Neural cell (in vitro differentiated cells): ENCODE data around the gene HEATR1. TPM values are rescaled to one million over a fixed set of nuclear protein-coding genes. Genes with fewer than 3 reads are reported as not detected.

Source experiments
- H2AFZ ChIP-seq: fragments of 200-600, 300-800 bp; sonication (generic), shearing (Covaris generic); 2 replicates; pipeline ENCODE4 v1.6.0; 2014; ENCODE audit warnings: low read depth, mild to moderate bottlenecking, antibody characterized with exemption, low read length, moderate library complexity
- H3F3A ChIP-seq: fragments of 200-600 bp; shearing (Covaris generic); 2 replicates; pipeline ENCODE4 v1.6.1; 2016; ENCODE audit warnings: mild to moderate bottlenecking, moderate library complexity, mixed read lengths, antibody characterized with exemption, low read length; ENCODE audit not compliant: insufficient read depth, poor library complexity, severe bottlenecking
- H3K27ac ChIP-seq: fragments of 200-600, 300-800 bp; sonication (generic), shearing (Covaris generic); 2 replicates; pipeline ENCODE4 v1.5.1; 2014; ENCODE audit warnings: mild to moderate bottlenecking, low read length, moderate library complexity
- H3K27me3 ChIP-seq: fragments of 300-800, 200-600 bp; sonication (generic), shearing (Covaris generic); 2 replicates; pipeline ENCODE4 v1.6.0; 2014; ENCODE audit warnings: mild to moderate bottlenecking, low read depth, low read length, moderate library complexity; ENCODE audit not compliant: insufficient read depth
- H3K36me3 ChIP-seq: fragments of 300-800, 200-600 bp; sonication (generic), shearing (Covaris generic); 2 replicates; pipeline ENCODE4 v1.5.1; 2014; ENCODE audit warnings: mild to moderate bottlenecking, antibody characterized with exemption, low read length, moderate library complexity; ENCODE audit not compliant: insufficient read depth
- H3K4me2 ChIP-seq: fragments of 300-800, 200-600 bp; sonication (generic), shearing (Covaris generic); 2 replicates; pipeline ENCODE4 v1.6.0; 2014; ENCODE audit warnings: mild to moderate bottlenecking, low read length
- H3K4me3 ChIP-seq: fragments of 300-800, 200-600 bp; sonication (generic), shearing (Covaris generic); 2 replicates; pipeline ENCODE4 v1.5.1; 2014; ENCODE audit warnings: mild to moderate bottlenecking, low read length, moderate library complexity
- H3K79me2 ChIP-seq: fragments of 200-600 bp; shearing (Covaris generic); replicated peaks from 2 replicates; pipeline ENCODE4 v1.6.0; 2014; ENCODE audit warnings: mild to moderate bottlenecking, low read length, moderate library complexity; ENCODE audit not compliant: insufficient read depth
- H3K9ac ChIP-seq: fragments of 300-800, 200-600 bp; sonication (generic), shearing (Covaris generic); 2 replicates; pipeline ENCODE4 v1.6.1; 2016; ENCODE audit warnings: mild to moderate bottlenecking, low read length, mixed read lengths
- H3K9me2 ChIP-seq: fragments of 200-600 bp; shearing (Covaris generic); 2 replicates; pipeline ENCODE4 v1.6.1; 2016; ENCODE audit warnings: mild to moderate bottlenecking, low read length, mixed read lengths; ENCODE audit not compliant: insufficient read depth
- H3K9me3 ChIP-seq: fragments of 200-600, 300-800 bp; sonication (generic), shearing (Covaris generic); 2 replicates; pipeline ENCODE4 v1.6.1; 2016; ENCODE audit warnings: mild to moderate bottlenecking, mixed run types, low read length, moderate library complexity, mixed read lengths
- H4K20me1 ChIP-seq: fragments of 200-600 bp; shearing (Covaris generic); 2 replicates; pipeline ENCODE4 v1.6.1; 2016; ENCODE audit warnings: mild to moderate bottlenecking, mixed run types; ENCODE audit not compliant: insufficient read depth
- EP300 ChIP-seq: fragments of 450-650 bp; conservative IDR thresholded peaks from 2 replicates; pipeline ENCODE4 v1.6.1; 2014; ENCODE audit warnings: antibody characterized with exemption, mild to moderate bottlenecking, moderate library complexity; ENCODE audit not compliant: poor library complexity, severe bottlenecking
- EZH2 ChIP-seq: fragments of 200-600, 300-800 bp; shearing (Covaris generic), sonication (generic); IDR thresholded peaks from 2 replicates; pipeline ENCODE4 v1.6.1; 2014; ENCODE audit warnings: antibody characterized with exemption, low read length, borderline replicate concordance, mild to moderate bottlenecking; ENCODE audit not compliant: insufficient read depth, poor library complexity, severe bottlenecking
- MXI1 ChIP-seq: fragments of 450-650 bp; conservative IDR thresholded peaks from 2 replicates; pipeline ENCODE4 v1.6.1; 2014; ENCODE audit warnings: antibody characterized with exemption, mild to moderate bottlenecking; ENCODE audit not compliant: poor library complexity, severe bottlenecking
- POLR2AphosphoS5 ChIP-seq: IDR thresholded peaks from 2 replicates; pipeline ENCODE4 v1.6.1; 2012
- RAD21 ChIP-seq: fragments of 450-650 bp; conservative IDR thresholded peaks from 2 replicates; pipeline ENCODE4 v1.6.1; 2014; ENCODE audit warnings: antibody characterized with exemption, mild to moderate bottlenecking, moderate library complexity
- SMC3 ChIP-seq: fragments of 450-650 bp; conservative IDR thresholded peaks from 2 replicates; pipeline ENCODE4 v1.6.1; 2014; ENCODE audit warnings: antibody characterized with exemption, mild to moderate bottlenecking, moderate library complexity; ENCODE audit not compliant: poor library complexity
- TAF1 ChIP-seq: IDR thresholded peaks from 2 replicates; pipeline ENCODE4 v1.6.1; 2012; ENCODE audit warnings: low read depth
- polyA plus RNA-seq: library from polyadenylated mRNA; depleted of rRNA; stranded (reverse); fragments of >200 nt; gene quantifications from 2 replicates; pipeline ENCODE4 v1.2.3, GENCODE V29; 2014
- TF ChIP-seq, protein P1 (sequence below): fragments of 450-650 bp; IDR thresholded peaks from 2 replicates; pipeline ENCODE4 v1.5.1; 2014; ENCODE audit warnings: antibody characterized with exemption, mild to moderate bottlenecking, moderate library complexity; ENCODE audit not compliant: poor library complexity, severe bottlenecking
- TF ChIP-seq, protein P2 (sequence below): IDR thresholded peaks from 2 replicates; pipeline ENCODE4 v1.6.1; 2012; ENCODE audit warnings: borderline replicate concordance

HEATR1 gene
- polyA plus RNA-seq, 1 donor from 2014 or later, result 5.9 TPM

DNA sequence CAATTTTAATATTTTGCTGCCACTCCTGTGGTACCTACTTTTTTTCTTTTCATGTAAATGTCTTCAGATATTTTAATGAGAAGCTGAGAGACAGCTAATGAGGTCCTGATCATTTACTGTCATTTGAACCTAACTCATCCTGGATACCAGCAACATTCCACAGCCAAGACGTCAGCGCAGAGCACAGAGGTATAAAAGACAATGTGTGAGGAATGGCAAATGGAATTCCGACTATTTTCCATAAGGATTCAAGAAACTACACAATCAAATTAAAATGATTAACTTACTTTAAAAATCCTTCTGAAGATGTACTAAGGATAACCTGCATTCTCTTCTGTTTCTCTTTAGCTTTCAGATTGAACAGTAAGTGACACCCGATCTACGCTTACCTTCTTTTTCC, 38.8 kb downstream of the HEATR1 start:
- Histone ChIP-seq H4K20me1 (no peaks in the 10 kb centered on the region), H3K4me3 (no peak overlapping the region), H3K27me3 (no peaks in the 10 kb centered on the region), H2AFZ (no peak overlapping the region), H3K36me3 (peaks cover 3% of the 10 kb centered on the region), H3K9ac (no peak overlapping the region), H3F3A (no peaks in the 10 kb centered on the region), H3K79me2 (no peaks in the 10 kb centered on the region), H3K4me2 (no peak overlapping the region), H3K27ac (no peak overlapping the region), H3K9me3 (no peaks in the 10 kb centered on the region), H3K9me2 (no peaks in the 10 kb centered on the region)
- TF ChIP-seq, protein P1, sequence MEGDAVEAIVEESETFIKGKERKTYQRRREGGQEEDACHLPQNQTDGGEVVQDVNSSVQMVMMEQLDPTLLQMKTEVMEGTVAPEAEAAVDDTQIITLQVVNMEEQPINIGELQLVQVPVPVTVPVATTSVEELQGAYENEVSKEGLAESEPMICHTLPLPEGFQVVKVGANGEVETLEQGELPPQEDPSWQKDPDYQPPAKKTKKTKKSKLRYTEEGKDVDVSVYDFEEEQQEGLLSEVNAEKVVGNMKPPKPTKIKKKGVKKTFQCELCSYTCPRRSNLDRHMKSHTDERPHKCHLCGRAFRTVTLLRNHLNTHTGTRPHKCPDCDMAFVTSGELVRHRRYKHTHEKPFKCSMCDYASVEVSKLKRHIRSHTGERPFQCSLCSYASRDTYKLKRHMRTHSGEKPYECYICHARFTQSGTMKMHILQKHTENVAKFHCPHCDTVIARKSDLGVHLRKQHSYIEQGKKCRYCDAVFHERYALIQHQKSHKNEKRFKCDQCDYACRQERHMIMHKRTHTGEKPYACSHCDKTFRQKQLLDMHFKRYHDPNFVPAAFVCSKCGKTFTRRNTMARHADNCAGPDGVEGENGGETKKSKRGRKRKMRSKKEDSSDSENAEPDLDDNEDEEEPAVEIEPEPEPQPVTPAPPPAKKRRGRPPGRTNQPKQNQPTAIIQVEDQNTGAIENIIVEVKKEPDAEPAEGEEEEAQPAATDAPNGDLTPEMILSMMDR, result no peak
- no peak for TF ChIP-seq MXI1
- no peak for TF ChIP-seq EZH2
- TF ChIP-seq, protein P2, sequence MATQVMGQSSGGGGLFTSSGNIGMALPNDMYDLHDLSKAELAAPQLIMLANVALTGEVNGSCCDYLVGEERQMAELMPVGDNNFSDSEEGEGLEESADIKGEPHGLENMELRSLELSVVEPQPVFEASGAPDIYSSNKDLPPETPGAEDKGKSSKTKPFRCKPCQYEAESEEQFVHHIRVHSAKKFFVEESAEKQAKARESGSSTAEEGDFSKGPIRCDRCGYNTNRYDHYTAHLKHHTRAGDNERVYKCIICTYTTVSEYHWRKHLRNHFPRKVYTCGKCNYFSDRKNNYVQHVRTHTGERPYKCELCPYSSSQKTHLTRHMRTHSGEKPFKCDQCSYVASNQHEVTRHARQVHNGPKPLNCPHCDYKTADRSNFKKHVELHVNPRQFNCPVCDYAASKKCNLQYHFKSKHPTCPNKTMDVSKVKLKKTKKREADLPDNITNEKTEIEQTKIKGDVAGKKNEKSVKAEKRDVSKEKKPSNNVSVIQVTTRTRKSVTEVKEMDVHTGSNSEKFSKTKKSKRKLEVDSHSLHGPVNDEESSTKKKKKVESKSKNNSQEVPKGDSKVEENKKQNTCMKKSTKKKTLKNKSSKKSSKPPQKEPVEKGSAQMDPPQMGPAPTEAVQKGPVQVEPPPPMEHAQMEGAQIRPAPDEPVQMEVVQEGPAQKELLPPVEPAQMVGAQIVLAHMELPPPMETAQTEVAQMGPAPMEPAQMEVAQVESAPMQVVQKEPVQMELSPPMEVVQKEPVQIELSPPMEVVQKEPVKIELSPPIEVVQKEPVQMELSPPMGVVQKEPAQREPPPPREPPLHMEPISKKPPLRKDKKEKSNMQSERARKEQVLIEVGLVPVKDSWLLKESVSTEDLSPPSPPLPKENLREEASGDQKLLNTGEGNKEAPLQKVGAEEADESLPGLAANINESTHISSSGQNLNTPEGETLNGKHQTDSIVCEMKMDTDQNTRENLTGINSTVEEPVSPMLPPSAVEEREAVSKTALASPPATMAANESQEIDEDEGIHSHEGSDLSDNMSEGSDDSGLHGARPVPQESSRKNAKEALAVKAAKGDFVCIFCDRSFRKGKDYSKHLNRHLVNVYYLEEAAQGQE, result no peak
- no peak for TF ChIP-seq SMC3
- TF ChIP-seq EP300, result no peak
- TF ChIP-seq POLR2AphosphoS5, result no peak
- TF ChIP-seq RAD21, result no peak
- TF ChIP-seq TAF1, result no peak

DNA sequence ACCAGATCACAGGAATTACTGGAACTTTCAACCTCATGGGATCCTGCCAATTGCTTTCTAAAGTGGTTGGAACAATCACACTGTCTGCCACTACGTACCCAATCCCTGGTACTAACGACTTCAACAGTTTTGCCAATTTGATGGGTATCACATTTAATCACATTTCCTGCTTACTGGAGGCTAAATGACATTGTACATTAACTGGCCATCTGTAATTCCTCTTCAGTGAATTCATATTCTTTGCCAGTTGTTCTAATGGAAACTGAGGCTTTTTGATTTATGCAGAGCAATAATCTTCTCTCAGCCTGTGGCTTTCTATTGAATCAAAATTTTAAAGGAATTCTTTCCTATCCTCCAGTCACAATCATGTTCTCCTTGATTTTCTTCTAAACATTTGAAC, 42.3 kb downstream of the HEATR1 start:
- H3K9ac ChIP-seq, result no peak overlapping the region
- no peak overlapping the region for H3K4me3 ChIP-seq
- no peaks in the 10 kb centered on the region for H3K79me2 ChIP-seq
- H3K9me3 ChIP-seq, result no peaks in the 10 kb centered on the region
- H3K9me2 ChIP-seq, result no peaks in the 10 kb centered on the region
- H3K36me3 ChIP-seq, result peaks cover 6% of the 10 kb centered on the region
- no peaks in the 10 kb centered on the region for H4K20me1 ChIP-seq
- H3F3A ChIP-seq, result no peaks in the 10 kb centered on the region
- no peak overlapping the region for H3K4me2 ChIP-seq
- H3K27ac ChIP-seq, result no peak overlapping the region
- no peak for TF ChIP-seq SMC3
- TF ChIP-seq, protein P1, result no peak
- TF ChIP-seq POLR2AphosphoS5, result no peak
- no peak for TF ChIP-seq EP300
- TF ChIP-seq TAF1, result no peak
- TF ChIP-seq RAD21, result no peak
- TF ChIP-seq, protein P2, result no peak
- TF ChIP-seq MXI1, result no peak
- no peak for TF ChIP-seq EZH2
- no peaks in the 10 kb centered on the region for H3K27me3 ChIP-seq
- no peak overlapping the region for H2AFZ ChIP-seq
